ENCODE results near the gene LY6G6C.

Gene LY6G6C

GRCh38 chr6:31680226-31681134 lies 41.1 kb downstream of the LY6G6C start, which contains the start of gene LY6G5C:
LY6G5C (minus strand) TSS chr6:31681067; CDS start chr6:31680373, 694 bp downstream.
- DNase-seq (ENCODE audit: low spot score): peak; percentile 78

- no peak for DNase-seq (ENCODE audit: low spot score)
Measured at GRCh38 chr6:31677955-31678354, 43.6 kb downstream of the LY6G6C start.

- no peak for DNase-seq (ENCODE audit: low spot score)
Measured at GRCh38 chr6:31676904-31677303, 44.6 kb downstream of the LY6G6C start.

GRCh38 chr6:31676322-31676903 lies 45.1 kb downstream of the LY6G6C start:
- no peak for DNase-seq (ENCODE audit: low spot score)

GRCh38 chr6:31669676-31670075 lies 51.9 kb downstream of the LY6G6C start, which contains the start of gene LY6G5B:
LY6G5B (plus strand) TSS chr6:31669976; CDS start chr6:31670951, 975 bp downstream.
- DNase-seq (ENCODE audit: low spot score): no peak
